ENCODE results near the gene ZFHX3.

The ZFHX3 gene

DNA sequence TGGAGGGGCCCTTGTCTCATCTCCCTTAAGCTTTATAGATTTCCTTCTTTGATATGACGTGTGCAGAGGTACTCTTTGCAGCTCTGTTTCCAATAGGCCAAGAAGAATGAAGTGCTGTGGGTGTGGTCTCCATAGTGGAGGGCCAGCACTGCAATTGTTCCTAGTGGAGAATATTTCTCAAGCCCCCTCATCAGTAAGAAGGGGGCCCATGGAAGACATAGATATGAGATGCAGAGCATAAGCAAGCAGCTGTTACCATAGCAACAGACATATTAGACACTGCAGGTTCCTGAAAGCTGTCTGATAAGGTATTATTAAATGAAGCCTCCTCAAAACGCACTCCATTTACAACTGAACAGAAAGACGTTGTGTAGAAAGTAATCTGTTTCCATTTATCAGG is 240.7 kb downstream of the ZFHX3 start:
- TF ChIP-seq, protein P1, sequence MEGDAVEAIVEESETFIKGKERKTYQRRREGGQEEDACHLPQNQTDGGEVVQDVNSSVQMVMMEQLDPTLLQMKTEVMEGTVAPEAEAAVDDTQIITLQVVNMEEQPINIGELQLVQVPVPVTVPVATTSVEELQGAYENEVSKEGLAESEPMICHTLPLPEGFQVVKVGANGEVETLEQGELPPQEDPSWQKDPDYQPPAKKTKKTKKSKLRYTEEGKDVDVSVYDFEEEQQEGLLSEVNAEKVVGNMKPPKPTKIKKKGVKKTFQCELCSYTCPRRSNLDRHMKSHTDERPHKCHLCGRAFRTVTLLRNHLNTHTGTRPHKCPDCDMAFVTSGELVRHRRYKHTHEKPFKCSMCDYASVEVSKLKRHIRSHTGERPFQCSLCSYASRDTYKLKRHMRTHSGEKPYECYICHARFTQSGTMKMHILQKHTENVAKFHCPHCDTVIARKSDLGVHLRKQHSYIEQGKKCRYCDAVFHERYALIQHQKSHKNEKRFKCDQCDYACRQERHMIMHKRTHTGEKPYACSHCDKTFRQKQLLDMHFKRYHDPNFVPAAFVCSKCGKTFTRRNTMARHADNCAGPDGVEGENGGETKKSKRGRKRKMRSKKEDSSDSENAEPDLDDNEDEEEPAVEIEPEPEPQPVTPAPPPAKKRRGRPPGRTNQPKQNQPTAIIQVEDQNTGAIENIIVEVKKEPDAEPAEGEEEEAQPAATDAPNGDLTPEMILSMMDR (IDR thresholded peaks at IDR 0.05; ENCODE audit: low read depth, low read length) = no peak
- DNase-seq (ENCODE audit: extremely low read depth, low read depth) = no peak

DNA sequence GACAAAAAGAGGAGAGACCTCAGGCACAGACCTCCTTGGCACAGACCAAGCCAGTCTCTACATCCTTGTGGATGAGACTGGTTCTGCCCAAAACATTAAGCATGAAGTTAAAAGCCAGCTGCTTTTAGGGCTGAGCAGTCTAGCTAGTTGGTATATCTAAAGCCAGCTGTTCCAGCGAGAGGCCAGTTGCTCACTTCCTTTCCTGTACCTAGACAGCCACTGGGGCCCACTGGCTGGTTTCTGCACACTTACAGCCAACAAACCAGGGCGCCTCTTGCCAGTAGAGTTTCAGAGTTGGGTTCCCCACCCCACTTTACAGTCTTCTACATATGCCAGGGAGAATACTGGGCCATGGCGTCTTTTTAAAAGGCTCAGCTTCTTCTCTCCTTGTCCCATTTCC is 242.4 kb downstream of the ZFHX3 start:
- DNase-seq (ENCODE audit: extremely low read depth, low read depth) = no peak
- TF ChIP-seq, protein P1 (IDR thresholded peaks at IDR 0.05; ENCODE audit: low read depth, low read length) = no peak

DNA sequence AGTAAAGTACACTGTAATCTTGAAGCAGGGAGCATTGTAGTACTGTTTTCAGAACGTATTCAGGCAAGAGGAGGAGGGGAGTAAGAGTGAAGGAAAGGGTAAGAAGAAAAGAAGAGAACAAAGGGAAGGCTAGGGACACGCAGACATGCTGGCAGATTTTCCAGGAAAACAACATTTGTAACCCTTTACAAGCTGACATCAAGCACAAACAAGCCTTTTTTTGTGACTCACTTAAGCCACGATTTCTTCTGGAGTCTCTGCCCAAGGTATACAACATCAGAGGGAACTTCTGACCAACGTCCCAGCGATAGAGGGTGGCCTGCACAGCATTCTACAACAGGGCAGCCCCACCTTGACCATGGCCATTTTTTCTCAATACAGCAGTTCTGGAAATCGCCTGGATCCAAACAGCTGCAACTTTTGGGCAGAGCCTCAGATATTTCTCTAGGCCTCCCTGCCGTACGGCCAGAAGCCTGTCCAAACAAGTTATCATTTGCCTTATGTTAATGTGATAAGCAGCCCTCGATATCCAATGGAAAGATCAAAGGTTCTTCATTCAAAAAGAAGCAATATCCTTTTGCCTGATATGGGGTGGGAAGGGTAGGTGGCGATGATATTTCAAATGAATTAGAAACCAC is 247.3 kb downstream of the ZFHX3 start:
- TF ChIP-seq, protein P1 (IDR thresholded peaks at IDR 0.05; ENCODE audit: low read depth, low read length) = no peak
- no peak for DNase-seq (ENCODE audit: extremely low read depth, low read depth)

DNA sequence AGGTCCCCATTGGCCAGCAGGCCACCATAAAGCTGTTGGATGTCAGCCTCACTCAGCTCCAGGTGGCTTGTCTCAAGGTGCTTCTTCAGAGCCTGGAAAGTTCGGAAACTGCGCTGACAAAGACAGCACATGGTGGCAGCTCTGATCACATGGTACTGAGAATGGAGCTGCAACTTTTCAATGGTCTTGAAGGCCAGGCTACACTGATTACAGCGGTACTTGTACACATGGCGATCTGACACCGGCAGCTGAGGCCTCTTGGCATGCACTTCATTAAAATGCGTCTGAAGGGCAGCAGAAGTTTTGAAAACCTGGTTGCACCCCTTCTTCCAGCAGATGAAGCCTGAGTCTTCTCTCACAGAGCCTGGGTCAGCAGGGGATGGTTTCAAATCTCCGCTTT is 249.7 kb downstream of the ZFHX3 start:
- no peak for DNase-seq (ENCODE audit: extremely low read depth, low read depth)
- TF ChIP-seq, protein P1 (IDR thresholded peaks at IDR 0.05; ENCODE audit: low read depth, low read length) = no peak

DNA sequence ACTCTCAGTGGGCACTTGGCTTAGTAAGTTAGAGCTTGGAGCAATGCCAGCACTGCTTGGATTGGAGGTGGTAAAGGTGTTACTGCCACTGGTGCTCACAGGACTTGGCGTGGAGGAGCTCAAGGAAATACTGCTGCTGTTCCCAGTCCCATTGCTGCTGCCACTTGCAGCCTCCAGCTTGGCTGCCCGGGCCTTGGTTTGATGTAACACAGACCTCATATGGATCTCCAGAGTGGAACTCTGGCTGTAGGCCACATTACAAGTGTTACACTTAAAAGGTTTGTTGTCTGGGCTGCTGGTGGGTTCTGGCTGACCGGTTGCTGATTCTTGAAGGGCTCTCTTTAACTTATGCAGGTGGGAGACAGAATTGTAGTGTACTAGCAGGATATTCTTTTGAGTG is 250.3 kb downstream of the ZFHX3 start:
- TF ChIP-seq, protein P1 (IDR thresholded peaks at IDR 0.05; ENCODE audit: low read depth, low read length) = no peak
- DNase-seq (ENCODE audit: extremely low read depth, low read depth) = no peak

DNA sequence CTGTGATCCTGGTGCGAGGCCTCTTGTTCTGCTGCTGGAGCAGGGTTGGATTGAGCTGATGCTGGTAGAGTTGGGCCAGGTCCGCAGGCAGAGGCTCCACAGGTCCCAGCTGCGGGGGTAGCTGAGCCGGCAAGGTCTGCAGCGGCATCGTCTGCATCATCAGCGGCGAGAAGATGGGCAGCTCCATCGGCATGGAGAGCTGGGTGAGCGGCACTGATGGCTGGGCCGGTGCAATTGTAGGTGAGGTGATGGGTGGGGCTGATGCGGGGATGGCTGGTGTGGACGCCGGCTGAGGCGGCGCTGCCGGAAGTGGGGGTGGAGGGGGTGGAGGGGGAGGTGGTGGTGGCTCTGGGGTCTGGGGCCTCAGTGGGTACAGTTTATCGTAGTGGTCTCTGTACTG is 251.7 kb downstream of the ZFHX3 start:
- TF ChIP-seq, protein P1 (IDR thresholded peaks at IDR 0.05; ENCODE audit: low read depth, low read length) = no peak
- DNase-seq (ENCODE audit: extremely low read depth, low read depth) = no peak

DNA sequence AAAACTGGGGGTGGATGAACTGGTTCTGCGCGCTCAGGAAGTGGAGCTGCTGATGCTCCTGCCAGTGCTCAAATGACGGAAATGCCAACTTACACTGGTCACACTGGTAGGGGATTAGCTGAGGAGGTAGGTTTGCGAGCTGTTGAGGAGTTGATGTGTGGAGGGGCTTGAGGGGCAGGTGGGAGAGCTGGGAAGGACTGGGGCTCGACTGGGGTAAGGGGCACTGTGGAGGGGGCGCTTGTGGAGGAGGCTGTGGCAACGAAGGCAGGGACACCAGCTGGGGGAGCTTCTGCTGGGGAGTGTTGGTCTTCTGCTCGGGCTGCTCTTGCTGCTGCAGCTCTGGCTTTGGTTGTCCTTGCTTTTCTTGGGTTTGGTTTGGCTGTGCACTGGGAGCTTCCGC is 252.9 kb downstream of the ZFHX3 start:
- TF ChIP-seq, protein P1 (IDR thresholded peaks at IDR 0.05; ENCODE audit: low read depth, low read length) = no peak
- no peak for DNase-seq (ENCODE audit: extremely low read depth, low read depth)

Data from AG09319 (cell line).